Stimulated activated CD4-positive, alpha-beta T cell treated with anti-CD3 and anti-CD28 coated beads, Interleukin-4, amount 100 ng/mL, for 24 hours (primary cell): ENCODE results near the gene AGPS.
"Not testable (repeated sequence)": the region's sequence is repeated elsewhere in the genome, so short reads cannot be mapped to it uniquely, and the experiment has no call there.

Source experiments
- DNase-seq: peaks from one replicate; pipeline ENCODE4 v3.0.0-alpha.2; 2020

AGPS gene

GRCh38 chr2:177392373-177393202 is at the start of gene AGPS:
AGPS (plus strand) TSS chr2:177392773; CDS start chr2:177392790, 17 bp downstream.
- DNase-seq = peak; percentile 75

- no peak for DNase-seq
These were observed 48.8 kb upstream of the AGPS start for GRCh38 chr2:177343773-177344172.

- DNase-seq = no peak
These were observed 48.3 kb upstream of the AGPS start for GRCh38 chr2:177344316-177344715.

- no peak for DNase-seq
These were observed 46.4 kb upstream of the AGPS start for GRCh38 chr2:177346192-177346591.

- DNase-seq = no peak
These were observed 45.0 kb upstream of the AGPS start for GRCh38 chr2:177347570-177347969.

- DNase-seq = no peak
These were observed 44.4 kb upstream of the AGPS start for GRCh38 chr2:177348118-177348654.

- DNase-seq = no peak
These were observed 43.6 kb upstream of the AGPS start for GRCh38 chr2:177348733-177349693.

GRCh38 chr2:177350624-177351023 is 41.9 kb upstream of the AGPS start:
- DNase-seq = not testable (repeated sequence)

- DNase-seq = not testable (repeated sequence)
These were observed 41.5 kb upstream of the AGPS start for GRCh38 chr2:177351121-177351520.

GRCh38 chr2:177352441-177353186 is 40.0 kb upstream of the AGPS start:
- no peak for DNase-seq

GRCh38 chr2:177353187-177353478 is 39.4 kb upstream of the AGPS start:
- no peak for DNase-seq

GRCh38 chr2:177354541-177354940 is 38.0 kb upstream of the AGPS start:
- DNase-seq = not testable (repeated sequence)

GRCh38 chr2:177355874-177356273 is 36.7 kb upstream of the AGPS start:
- DNase-seq = no peak

- no peak for DNase-seq
These were observed 32.6 kb upstream of the AGPS start for GRCh38 chr2:177359836-177360595.

GRCh38 chr2:177362499-177362898 is 30.1 kb upstream of the AGPS start:
- DNase-seq = no peak

GRCh38 chr2:177363332-177363731 is 29.2 kb upstream of the AGPS start:
- no peak for DNase-seq

- not testable (repeated sequence) for DNase-seq
These were observed 26.8 kb upstream of the AGPS start for GRCh38 chr2:177365764-177366163.

- not testable (repeated sequence) for DNase-seq
These were observed 24.6 kb upstream of the AGPS start for GRCh38 chr2:177368023-177368422.

- DNase-seq = no peak
These were observed 13.2 kb upstream of the AGPS start for GRCh38 chr2:177379354-177379753.

- DNase-seq = no peak
These were observed 12.4 kb upstream of the AGPS start for GRCh38 chr2:177380181-177380580.

GRCh38 chr2:177383935-177384334 is 8.6 kb upstream of the AGPS start:
- no peak for DNase-seq

- DNase-seq = no peak
These were observed 7.4 kb upstream of the AGPS start for GRCh38 chr2:177385151-177385550.
